Type B pancreatic cell (in vitro differentiated cells): ENCODE measurements around the gene LKAAEAR1. TPM values are rescaled to one million over a fixed set of nuclear protein-coding genes. Genes with fewer than 3 reads are reported as not detected.

Source experiments
- DNase-seq: peaks from one replicate; pipeline ENCODE4 v3.0.0; 2021; ENCODE audit warnings: mixed read lengths; ENCODE audit not compliant: unreplicated experiment; ENCODE audit errors: extremely low spot score
- H3K27ac Mint-ChIP-seq: 2 replicates; pipeline ENCODE4 v1.8.0; 2021; ENCODE audit warnings: mild to moderate bottlenecking, mixed read lengths
- H3K27me3 Mint-ChIP-seq: 2 replicates; pipeline ENCODE4 v1.8.0; 2021; ENCODE audit warnings: mixed read lengths
- H3K36me3 Mint-ChIP-seq: 2 replicates; pipeline ENCODE4 v1.8.0; 2021; ENCODE audit warnings: mixed read lengths
- H3K4me1 Mint-ChIP-seq: one replicate; pipeline ENCODE4 v1.8.0; 2021; ENCODE audit warnings: mixed read lengths; ENCODE audit not compliant: unreplicated experiment
- H3K4me3 Mint-ChIP-seq: 2 replicates; pipeline ENCODE4 v1.8.0; 2021; ENCODE audit warnings: mild to moderate bottlenecking, mixed read lengths
- H3K9me3 Mint-ChIP-seq: 2 replicates; pipeline ENCODE4 v1.8.0; 2021; ENCODE audit warnings: mixed read lengths
- total RNA-seq: library from RNA; stranded (reverse); gene quantifications from 2 replicates; pipeline ENCODE4 v1.2.1, GENCODE V29; 2021; ENCODE audit warnings: low replicate concordance
- TF ChIP-seq, protein P1 (sequence below): fragments of 200-600 bp; sonication (generic); conservative IDR thresholded peaks from 2 replicates; pipeline ENCODE4 v1.5.0; 2021; ENCODE audit warnings: antibody characterized with exemption, mild to moderate bottlenecking

Gene LKAAEAR1
- total RNA-seq, 1 donor from 2014 or later: not detected

DNA sequence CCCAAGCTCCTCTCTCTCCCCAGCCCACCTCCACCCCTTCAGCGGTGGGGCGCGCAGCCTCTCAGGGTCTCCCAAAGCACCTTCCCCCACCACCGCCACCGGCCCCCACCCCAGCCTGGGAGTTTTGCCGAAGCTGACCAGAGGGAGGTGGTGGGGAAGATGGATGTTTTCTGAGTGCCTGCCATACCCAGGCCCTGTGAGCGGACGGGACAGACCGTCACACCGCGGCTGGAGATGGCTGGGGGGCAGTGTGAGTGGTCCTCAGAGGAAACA is 42.5 kb downstream of the LKAAEAR1 start:
- no peak for DNase-seq
- H3K27ac Mint-ChIP-seq: peak overlapping the region; percentile 93
- peak overlapping the region; percentile 77 for H3K4me3 Mint-ChIP-seq
- no peaks in the 10 kb centered on the region for H3K9me3 Mint-ChIP-seq
- H3K36me3 Mint-ChIP-seq: no peaks in the 10 kb centered on the region
- TF ChIP-seq, protein P1, sequence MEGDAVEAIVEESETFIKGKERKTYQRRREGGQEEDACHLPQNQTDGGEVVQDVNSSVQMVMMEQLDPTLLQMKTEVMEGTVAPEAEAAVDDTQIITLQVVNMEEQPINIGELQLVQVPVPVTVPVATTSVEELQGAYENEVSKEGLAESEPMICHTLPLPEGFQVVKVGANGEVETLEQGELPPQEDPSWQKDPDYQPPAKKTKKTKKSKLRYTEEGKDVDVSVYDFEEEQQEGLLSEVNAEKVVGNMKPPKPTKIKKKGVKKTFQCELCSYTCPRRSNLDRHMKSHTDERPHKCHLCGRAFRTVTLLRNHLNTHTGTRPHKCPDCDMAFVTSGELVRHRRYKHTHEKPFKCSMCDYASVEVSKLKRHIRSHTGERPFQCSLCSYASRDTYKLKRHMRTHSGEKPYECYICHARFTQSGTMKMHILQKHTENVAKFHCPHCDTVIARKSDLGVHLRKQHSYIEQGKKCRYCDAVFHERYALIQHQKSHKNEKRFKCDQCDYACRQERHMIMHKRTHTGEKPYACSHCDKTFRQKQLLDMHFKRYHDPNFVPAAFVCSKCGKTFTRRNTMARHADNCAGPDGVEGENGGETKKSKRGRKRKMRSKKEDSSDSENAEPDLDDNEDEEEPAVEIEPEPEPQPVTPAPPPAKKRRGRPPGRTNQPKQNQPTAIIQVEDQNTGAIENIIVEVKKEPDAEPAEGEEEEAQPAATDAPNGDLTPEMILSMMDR: no peak
- H3K27me3 Mint-ChIP-seq: peaks cover 77% of the 10 kb centered on the region
- peaks cover 5% of the 10 kb centered on the region for H3K4me1 Mint-ChIP-seq

DNA sequence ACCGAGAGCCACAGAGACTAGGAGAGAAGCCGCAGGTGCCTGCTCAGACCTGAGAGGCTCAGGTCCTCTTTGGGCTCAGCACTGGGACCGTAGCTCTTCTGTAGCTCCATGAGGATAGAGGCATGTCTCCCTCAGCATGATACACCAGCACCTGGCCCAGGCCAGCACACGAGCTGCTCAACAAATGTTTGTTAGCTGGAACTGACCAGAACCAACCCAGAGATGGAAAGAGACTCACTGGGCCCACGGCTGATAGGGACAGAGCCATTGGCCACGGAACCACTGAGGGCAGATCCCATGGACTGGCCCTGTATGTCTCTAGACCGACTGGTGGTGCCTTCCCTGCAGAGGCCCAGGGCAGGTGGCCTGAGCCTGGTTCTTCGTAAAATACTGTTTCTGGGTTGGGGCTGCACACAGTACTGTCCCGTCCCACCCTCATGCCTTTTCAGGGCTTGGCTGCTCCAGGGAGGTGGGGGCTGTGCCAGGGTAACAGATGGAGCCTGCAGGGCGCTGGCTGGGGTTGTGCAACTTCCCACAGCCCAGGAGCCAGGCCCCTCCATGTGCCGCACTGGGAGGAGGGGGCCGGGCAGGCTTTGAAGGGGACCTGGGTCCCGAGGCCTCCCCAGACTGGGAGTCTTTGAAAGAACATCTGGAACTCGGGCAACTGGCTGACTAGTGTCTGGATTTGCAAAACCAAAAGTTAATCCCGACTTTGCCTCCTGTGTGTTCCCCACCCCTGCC is 43.0 kb downstream of the LKAAEAR1 start:
- TF ChIP-seq, protein P1: no peak
- DNase-seq: no peak
- Mint-ChIP-seq H3K27me3 (peaks cover 77% of the 10 kb centered on the region), H3K4me3 (peak overlapping the region; percentile 77), H3K9me3 (no peaks in the 10 kb centered on the region), H3K27ac (peak overlapping the region; percentile 93), H3K4me1 (peaks cover 5% of the 10 kb centered on the region), H3K36me3 (no peaks in the 10 kb centered on the region)

DNA sequence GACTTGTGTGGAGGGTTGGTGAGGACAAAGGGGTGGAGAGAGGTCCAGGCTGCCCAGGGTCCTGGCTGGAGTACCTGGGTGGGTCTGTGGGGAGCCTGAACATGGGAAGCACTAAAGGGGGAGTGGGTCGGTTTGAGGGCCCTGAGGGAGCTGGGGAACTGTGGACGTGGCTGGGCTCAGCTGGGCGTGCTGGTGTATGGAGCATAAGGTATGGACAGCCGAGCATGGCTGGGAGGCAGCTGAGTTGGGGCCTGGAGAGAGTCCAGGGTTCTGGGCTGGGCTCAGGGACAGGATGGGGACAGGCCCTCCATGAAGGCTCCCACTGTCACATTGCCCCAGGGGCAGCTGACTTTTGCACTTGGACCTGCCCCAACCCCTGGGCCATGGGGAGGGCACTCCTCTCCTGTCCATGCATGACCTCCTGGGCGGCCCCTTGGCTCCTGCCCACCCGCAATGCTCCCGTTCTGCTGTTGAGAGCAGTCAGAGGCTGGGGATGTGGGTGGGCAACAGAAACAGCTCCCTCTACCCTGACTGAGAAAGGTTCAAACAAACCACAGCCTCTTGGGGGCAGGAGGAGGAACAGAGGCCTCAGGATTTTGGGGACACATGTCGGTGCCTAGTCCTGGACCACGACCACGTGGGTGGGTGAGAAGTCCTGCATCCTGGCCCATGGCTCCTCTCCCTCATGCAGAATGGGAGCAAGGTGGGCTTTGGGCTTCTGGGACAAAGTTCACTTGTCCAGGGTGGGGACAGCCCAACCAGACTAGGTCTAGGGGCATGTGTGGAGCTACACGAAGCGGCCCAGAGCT is 43.8 kb downstream of the LKAAEAR1 start:
- Mint-ChIP-seq H3K4me1 (peaks cover 5% of the 10 kb centered on the region), H3K36me3 (no peaks in the 10 kb centered on the region), H3K9me3 (no peaks in the 10 kb centered on the region), H3K4me3 (peak overlapping the region; percentile 79), H3K27me3 (peaks cover 69% of the 10 kb centered on the region), H3K27ac (peak overlapping the region; percentile 93)
- no peak for DNase-seq
- TF ChIP-seq, protein P1: no peak

DNA sequence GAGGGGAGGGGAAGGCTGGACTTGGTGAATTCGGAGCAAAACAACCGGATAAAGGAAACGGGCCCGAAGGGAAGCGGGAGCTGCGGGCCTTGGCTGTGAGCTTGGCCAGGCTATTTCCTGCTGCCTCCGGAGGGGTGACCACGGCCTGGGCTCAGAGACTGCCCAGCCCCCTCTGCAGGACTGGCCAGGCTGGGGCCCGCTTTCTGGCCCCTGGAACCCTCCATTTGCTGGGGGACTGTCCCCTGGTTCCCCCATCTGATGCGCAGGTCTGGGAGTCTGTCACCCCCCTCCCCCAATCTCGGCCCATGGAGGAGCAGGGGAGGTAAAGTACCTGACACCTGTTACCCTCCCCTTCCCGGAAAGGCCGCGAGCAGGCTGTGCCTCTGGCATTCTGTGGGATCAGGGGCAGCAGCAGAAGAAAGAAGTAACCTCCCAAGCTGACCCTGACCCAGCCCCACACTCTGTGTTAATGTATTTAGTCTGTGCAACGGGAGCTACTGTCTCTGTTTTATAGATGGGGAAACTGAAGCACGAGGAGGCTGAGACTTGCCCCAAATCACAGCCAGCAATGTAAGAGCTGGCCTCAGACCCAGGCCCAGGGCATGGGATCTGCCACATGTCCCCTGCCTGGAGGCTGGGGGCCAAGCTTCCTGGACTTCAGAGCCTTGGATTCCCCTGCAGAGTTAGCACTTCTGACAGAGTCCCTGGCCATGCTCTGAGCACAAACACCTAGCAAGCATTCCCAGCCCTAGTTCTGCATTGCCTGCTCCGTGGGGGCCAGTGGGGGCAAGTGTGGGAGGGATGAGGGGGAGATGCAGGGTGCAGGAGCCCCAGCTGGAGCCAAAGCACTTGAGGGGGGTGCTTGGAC is 44.7 kb downstream of the LKAAEAR1 start:
- H3K4me1 Mint-ChIP-seq: peaks cover 2% of the 10 kb centered on the region
- peak overlapping the region; percentile 89 for H3K27ac Mint-ChIP-seq
- TF ChIP-seq, protein P1: no peak
- H3K4me3 Mint-ChIP-seq: peak overlapping the region; percentile 79
- H3K36me3 Mint-ChIP-seq: no peaks in the 10 kb centered on the region
- peaks cover 60% of the 10 kb centered on the region for H3K27me3 Mint-ChIP-seq
- no peak for DNase-seq
- H3K9me3 Mint-ChIP-seq: no peaks in the 10 kb centered on the region

DNA sequence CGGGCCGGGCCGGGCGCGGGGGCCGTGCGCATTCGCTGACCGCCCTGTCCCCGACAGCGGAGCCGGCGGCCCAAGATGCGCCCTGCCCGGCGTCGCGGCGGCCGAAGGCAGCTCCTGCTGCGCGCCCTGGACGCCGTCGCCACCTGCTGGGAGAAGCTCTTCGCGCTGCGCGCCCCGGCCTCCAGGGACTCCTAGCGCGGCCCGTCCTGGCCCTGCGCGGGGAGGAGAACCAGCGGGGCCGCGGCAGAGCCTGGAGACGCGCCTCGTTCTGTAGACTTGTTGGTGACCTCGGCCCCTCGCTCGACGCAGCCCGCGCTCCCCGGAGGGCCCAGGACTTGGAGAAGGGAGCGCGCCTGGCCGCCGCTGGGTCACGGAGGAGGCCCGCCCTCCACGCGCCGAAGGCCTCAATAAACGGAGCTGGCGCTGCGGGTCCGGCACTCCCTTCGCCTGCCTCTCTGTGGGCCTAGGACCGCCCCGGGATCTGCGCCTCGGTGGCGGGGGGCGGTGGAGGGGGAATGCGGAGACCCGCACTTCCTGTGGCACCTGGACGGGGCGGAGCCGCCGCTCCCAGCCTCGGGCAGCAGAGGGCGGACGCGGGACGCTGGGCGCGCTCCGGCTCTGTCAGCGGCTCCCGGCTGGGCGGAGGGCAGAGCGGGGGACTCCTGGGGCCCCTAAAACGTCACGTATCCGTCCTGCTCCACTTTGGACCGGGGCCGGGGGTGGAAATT is 45.5 kb downstream of the LKAAEAR1 start:
- Mint-ChIP-seq H3K36me3 (no peaks in the 10 kb centered on the region), H3K27me3 (peaks cover 52% of the 10 kb centered on the region)

More for the DNA sequence above, 45.5 kb downstream of the LKAAEAR1 start:
- peak overlapping the region; percentile 79 for H3K4me3 Mint-ChIP-seq
- no peaks in the 10 kb centered on the region for H3K4me1 Mint-ChIP-seq
- no peaks in the 10 kb centered on the region for H3K9me3 Mint-ChIP-seq
- TF ChIP-seq, protein P1: peak; percentile 79
- DNase-seq: no peak
- H3K27ac Mint-ChIP-seq: peak overlapping the region; percentile 89
